22Rv1 (cell line): Measurements from ENCODE around the gene JAKMIP3.

Experiments
- ZFX ChIP-seq: fragments of 450-650 bp; IDR thresholded peaks from 2 replicates; pipeline ENCODE4 v1.6.1; 2017; ENCODE audit warnings: antibody characterized with exemption, borderline replicate concordance
- TF ChIP-seq, protein P1 (sequence below): fragments of 450-650 bp; IDR thresholded peaks from 2 replicates; pipeline ENCODE4 v1.5.1; 2017; ENCODE audit warnings: mild to moderate bottlenecking

GRCh38 chr10:132075909-132076577 lies 10.3 kb downstream of the JAKMIP3 start:
- TF ChIP-seq, protein P1, sequence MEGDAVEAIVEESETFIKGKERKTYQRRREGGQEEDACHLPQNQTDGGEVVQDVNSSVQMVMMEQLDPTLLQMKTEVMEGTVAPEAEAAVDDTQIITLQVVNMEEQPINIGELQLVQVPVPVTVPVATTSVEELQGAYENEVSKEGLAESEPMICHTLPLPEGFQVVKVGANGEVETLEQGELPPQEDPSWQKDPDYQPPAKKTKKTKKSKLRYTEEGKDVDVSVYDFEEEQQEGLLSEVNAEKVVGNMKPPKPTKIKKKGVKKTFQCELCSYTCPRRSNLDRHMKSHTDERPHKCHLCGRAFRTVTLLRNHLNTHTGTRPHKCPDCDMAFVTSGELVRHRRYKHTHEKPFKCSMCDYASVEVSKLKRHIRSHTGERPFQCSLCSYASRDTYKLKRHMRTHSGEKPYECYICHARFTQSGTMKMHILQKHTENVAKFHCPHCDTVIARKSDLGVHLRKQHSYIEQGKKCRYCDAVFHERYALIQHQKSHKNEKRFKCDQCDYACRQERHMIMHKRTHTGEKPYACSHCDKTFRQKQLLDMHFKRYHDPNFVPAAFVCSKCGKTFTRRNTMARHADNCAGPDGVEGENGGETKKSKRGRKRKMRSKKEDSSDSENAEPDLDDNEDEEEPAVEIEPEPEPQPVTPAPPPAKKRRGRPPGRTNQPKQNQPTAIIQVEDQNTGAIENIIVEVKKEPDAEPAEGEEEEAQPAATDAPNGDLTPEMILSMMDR, result no peak
- TF ChIP-seq ZFX, result no peak
